DOHH2 (cell line): ENCODE results near the gene ZMIZ1.

Source experiments
- CTCF ChIP-seq: fragments of 200-600 bp; sonication (generic); IDR thresholded peaks from one replicate; pipeline ENCODE4 v1.5.1; 2014; ENCODE audit warnings: antibody characterized with exemption, mild to moderate bottlenecking, low read depth, low read length; ENCODE audit not compliant: poor library complexity, severe bottlenecking
- EZH2phosphoT487 ChIP-seq: fragments of 200-600 bp; sonication (generic); IDR thresholded peaks from 2 replicates; pipeline ENCODE4 v1.6.1; 2017; ENCODE audit warnings: borderline replicate concordance, mild to moderate bottlenecking, antibody characterized with exemption, low read length, moderate library complexity, mixed read lengths

- TF ChIP-seq CTCF, result no peak
- TF ChIP-seq EZH2phosphoT487, result no peak
Observed at GRCh38 chr10:79247373-79248137, 178.8 kb downstream of the ZMIZ1 start.
